Retinal pigment epithelial cell (primary cell): ENCODE measurements around the gene PRDX2.

Source experiments
- DNase-seq: peaks from one replicate; pipeline ENCODE4 v3.0.0-alpha.2; 2010; ENCODE audit warnings: low read depth
- H3K4me3 ChIP-seq: 2 replicates; pipeline ENCODE4 v1.5.1; 2011; ENCODE audit warnings: mild to moderate bottlenecking, low read length, control low read depth, moderate library complexity
- TF ChIP-seq, protein P1 (sequence below): conservative IDR thresholded peaks from 2 replicates; pipeline ENCODE4 v1.5.1; 2011; ENCODE audit warnings: low read depth, low read length, control low read depth, inconsistent platforms

Gene PRDX2

DNA sequence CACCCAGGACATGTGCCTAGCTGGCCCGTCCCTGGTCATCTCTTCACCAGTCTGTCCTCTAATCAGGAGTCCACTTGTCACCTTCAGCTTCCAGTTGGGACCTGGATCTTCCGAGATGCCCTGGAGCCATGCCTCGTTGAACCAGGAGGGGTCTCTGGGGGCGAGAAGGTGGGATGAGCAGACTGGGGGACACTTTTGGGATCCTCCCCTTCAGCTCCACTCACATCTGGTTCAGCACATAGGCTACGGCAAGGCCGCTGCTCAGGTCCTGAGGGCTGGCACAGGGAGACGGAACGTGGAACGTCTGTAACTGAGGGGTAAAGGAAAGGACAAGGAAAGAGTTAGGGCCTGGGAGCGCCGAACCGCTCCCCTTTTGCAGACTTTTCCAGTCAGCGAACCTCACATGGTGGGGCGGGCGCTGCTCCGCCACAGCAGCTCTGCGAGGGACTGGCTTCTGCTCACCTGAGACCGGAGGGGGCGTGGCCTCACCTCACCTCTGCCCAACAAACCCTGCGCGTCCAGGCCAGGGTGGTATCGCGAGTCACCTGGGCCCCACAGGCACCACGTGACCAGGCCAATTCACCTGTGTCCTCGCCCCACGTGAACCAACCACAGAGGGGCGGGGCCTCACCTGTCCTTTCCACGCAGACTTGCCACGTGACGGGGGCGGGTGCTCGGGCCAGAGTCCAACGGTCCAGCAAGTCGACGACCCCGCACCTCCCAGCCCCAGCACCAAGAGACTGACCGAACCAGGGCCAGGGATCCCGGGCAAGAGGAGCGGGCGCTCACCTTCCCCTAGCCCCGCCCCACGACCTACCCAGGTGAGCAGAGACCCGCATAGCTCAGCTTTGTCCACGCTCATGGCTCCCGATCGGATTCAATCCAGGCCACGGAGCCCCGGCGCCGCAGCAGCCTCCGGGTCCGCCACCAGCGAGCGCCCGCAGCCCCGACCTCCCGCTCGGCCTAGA is 26.7 kb downstream of the PRDX2 start, which contains the start of gene HOOK2:
Gene HOOK2, minus strand, starts transcription at position 965 of the 968 bp plus-strand sequence. Its CDS starts 103 bp downstream, at position 862.
- DNase-seq: no peak
- peak within 1 kb of the TSS; percentile 76 for H3K4me3 ChIP-seq

GRCh38 chr19:12773571-12773970 is 28.0 kb downstream of the PRDX2 start:
- TF ChIP-seq, protein P1, sequence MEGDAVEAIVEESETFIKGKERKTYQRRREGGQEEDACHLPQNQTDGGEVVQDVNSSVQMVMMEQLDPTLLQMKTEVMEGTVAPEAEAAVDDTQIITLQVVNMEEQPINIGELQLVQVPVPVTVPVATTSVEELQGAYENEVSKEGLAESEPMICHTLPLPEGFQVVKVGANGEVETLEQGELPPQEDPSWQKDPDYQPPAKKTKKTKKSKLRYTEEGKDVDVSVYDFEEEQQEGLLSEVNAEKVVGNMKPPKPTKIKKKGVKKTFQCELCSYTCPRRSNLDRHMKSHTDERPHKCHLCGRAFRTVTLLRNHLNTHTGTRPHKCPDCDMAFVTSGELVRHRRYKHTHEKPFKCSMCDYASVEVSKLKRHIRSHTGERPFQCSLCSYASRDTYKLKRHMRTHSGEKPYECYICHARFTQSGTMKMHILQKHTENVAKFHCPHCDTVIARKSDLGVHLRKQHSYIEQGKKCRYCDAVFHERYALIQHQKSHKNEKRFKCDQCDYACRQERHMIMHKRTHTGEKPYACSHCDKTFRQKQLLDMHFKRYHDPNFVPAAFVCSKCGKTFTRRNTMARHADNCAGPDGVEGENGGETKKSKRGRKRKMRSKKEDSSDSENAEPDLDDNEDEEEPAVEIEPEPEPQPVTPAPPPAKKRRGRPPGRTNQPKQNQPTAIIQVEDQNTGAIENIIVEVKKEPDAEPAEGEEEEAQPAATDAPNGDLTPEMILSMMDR: peak; percentile 61
- no peak for DNase-seq
- no peak overlapping the region for H3K4me3 ChIP-seq

More for the DNA sequence above, 26.7 kb downstream of the PRDX2 start, which contains the start of gene HOOK2:
- TF ChIP-seq, protein P1: no peak

- TF ChIP-seq, protein P1: no peak
- no peak for DNase-seq
- no peak overlapping the region for H3K4me3 ChIP-seq
Measured at GRCh38 chr19:12772323-12772722, 29.3 kb downstream of the PRDX2 start.

- TF ChIP-seq, protein P1: no peak
- H3K4me3 ChIP-seq: no peak overlapping the region
- DNase-seq: no peak
Measured at GRCh38 chr19:12770922-12771321, 30.7 kb downstream of the PRDX2 start.

DNA sequence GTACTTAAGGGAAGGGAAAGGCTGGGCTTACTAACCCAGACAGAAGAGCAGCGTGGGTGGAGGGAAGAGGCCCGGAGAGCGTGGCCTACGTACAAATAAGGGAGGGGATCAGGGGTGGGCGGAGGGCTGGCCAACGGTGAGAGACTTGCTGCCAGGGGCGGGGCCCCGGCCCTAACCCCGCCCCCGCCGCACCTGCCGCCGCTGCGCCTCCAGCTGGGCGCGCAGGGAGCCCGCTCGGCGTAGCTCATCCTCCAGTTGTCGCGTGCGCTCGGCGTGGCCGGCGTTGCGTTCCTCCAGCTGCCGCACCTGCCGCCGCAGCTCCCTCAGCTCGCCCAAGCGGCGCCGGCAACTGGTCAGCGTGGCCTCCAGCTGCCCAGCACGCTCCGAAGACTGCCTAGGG is 31.9 kb downstream of the PRDX2 start:
- no peak for DNase-seq
- TF ChIP-seq, protein P1: no peak
- H3K4me3 ChIP-seq: no peak overlapping the region

GRCh38 chr19:12767666-12768065 is 33.9 kb downstream of the PRDX2 start:
- H3K4me3 ChIP-seq: no peak overlapping the region
- no peak for DNase-seq
- TF ChIP-seq, protein P1: no peak
